Calu3 (cell line): Measurements from ENCODE around the gene FLACC1. TPM values are rescaled to one million over a fixed set of nuclear protein-coding genes. Genes with fewer than 3 reads are reported as not detected.

Source experiments
- BruUV-seq: library from RNA; stranded (reverse); fragments of 400-500 nt; replicated peaks from 2 replicates; lab custom pipeline; 2021; lab: Mats Ljungman, UMichigan
- CTCF ChIA-PET: fragments of 300-600 bp; sonication (Branson Sonifier 250); formaldehyde crosslinking; loops from one replicate; lab custom pipeline; 2022; ENCODE audit warnings: antibody characterized with exemption; lab: Charles Lee
- DNase-seq: peaks from one replicate; pipeline ENCODE4 v3.0.0; 2022
- H3K27ac Mint-ChIP-seq: one replicate; pipeline ENCODE4 v1.8.0; 2022; ENCODE audit warnings: mixed read lengths; ENCODE audit not compliant: unreplicated experiment
- H3K27me3 Mint-ChIP-seq: one replicate; pipeline ENCODE4 v1.8.0; 2022; ENCODE audit warnings: mixed read lengths; ENCODE audit not compliant: unreplicated experiment
- H3K36me3 Mint-ChIP-seq: one replicate; pipeline ENCODE4 v1.8.0; 2022; ENCODE audit warnings: mild to moderate bottlenecking, moderate library complexity, mixed read lengths; ENCODE audit not compliant: insufficient read depth, unreplicated experiment
- H3K4me1 Mint-ChIP-seq: one replicate; pipeline ENCODE4 v1.8.0; 2022; ENCODE audit warnings: mild to moderate bottlenecking, low read depth, mixed read lengths; ENCODE audit not compliant: unreplicated experiment
- H3K4me3 Mint-ChIP-seq: one replicate; pipeline ENCODE4 v1.8.0; 2022; ENCODE audit warnings: mild to moderate bottlenecking, low read depth, moderate library complexity, mixed read lengths; ENCODE audit not compliant: unreplicated experiment
- H3K9me3 Mint-ChIP-seq: one replicate; pipeline ENCODE4 v1.8.0; 2022; ENCODE audit warnings: low read depth, mixed read lengths; ENCODE audit not compliant: unreplicated experiment
- intact Hi-C: fragments of 100-400 bp; cut with micrococcal nuclease; formaldehyde crosslinking; loops from one replicate; pipeline ENCODE4 v1.10.0; 2022; ENCODE audit not compliant: unreplicated experiment
- total RNA-seq: library from RNA; stranded (reverse); gene quantifications from 2 replicates; pipeline ENCODE4 v1.2.3, GENCODE V29; 2022
- TF ChIP-seq, protein P1 (sequence below): fragments of 200-600 bp; IDR thresholded peaks from one replicate; pipeline ENCODE4 v1.8.0; 2022; ENCODE audit warnings: antibody characterized with exemption; ENCODE audit not compliant: unreplicated experiment

The FLACC1 gene
- total RNA-seq, 1 experiment from 2014 or later = 1.2 TPM

DNA sequence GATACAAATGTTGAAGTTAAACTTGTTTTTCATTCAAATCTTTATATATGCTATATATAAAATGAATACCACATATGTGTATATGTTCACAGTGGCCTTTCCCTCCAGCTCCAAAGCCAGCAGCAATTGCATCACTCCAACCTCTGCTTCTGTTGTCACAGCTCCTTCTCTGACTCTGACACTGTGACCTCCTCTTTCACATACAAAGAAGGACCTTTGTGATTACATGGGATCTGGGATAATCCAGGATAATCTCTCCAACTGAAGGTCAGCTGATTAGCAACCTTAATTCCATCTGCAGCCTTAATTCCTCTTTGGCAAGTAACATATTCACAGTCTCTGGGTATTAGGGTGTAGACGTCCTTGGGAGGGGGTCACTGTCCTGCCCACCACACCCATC is 8.4 kb downstream of the FLACC1 start:
- TF ChIP-seq, protein P1, sequence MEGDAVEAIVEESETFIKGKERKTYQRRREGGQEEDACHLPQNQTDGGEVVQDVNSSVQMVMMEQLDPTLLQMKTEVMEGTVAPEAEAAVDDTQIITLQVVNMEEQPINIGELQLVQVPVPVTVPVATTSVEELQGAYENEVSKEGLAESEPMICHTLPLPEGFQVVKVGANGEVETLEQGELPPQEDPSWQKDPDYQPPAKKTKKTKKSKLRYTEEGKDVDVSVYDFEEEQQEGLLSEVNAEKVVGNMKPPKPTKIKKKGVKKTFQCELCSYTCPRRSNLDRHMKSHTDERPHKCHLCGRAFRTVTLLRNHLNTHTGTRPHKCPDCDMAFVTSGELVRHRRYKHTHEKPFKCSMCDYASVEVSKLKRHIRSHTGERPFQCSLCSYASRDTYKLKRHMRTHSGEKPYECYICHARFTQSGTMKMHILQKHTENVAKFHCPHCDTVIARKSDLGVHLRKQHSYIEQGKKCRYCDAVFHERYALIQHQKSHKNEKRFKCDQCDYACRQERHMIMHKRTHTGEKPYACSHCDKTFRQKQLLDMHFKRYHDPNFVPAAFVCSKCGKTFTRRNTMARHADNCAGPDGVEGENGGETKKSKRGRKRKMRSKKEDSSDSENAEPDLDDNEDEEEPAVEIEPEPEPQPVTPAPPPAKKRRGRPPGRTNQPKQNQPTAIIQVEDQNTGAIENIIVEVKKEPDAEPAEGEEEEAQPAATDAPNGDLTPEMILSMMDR = no peak
- CTCF ChIA-PET = no interaction called here
- Mint-ChIP-seq H3K27me3 (no peaks in the 10 kb centered on the region), H3K9me3 (no peaks in the 10 kb centered on the region), H3K4me1 (peaks cover 9% of the 10 kb centered on the region), H3K27ac (no peak overlapping the region), H3K4me3 (no peak overlapping the region), H3K36me3 (peaks cover 5% of the 10 kb centered on the region)
- BruUV-seq = no TSS peak
- no peak for DNase-seq
- intact Hi-C loops = no loop called here

DNA sequence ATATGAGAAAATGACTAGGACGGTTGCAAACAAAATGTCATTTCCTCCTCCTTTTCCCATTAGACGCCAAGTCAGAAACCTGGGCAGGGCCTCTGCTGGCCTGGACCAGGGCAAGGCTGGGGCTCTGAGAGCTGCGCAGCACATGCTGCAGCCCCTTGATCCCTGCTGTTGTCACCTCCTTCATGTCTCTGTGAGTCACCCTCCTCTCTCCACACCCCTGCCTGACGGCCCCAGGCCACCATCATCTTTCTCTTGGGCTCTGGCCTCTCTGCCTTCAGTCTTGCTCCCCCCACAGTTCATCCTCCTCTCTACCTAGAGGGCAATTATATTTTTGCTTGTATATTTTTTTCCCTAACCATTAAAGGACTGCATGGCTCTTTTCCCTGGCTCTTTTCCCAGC is 10.0 kb downstream of the FLACC1 start:
- intact Hi-C loops = no loop called here
- Mint-ChIP-seq H3K4me1 (no peaks in the 10 kb centered on the region), H3K27ac (no peak overlapping the region), H3K27me3 (no peaks in the 10 kb centered on the region), H3K4me3 (no peak overlapping the region), H3K9me3 (no peaks in the 10 kb centered on the region), H3K36me3 (peaks cover 5% of the 10 kb centered on the region)
- CTCF ChIA-PET = no interaction called here
- DNase-seq = no peak
- BruUV-seq = no TSS peak
- TF ChIP-seq, protein P1 = no peak

DNA sequence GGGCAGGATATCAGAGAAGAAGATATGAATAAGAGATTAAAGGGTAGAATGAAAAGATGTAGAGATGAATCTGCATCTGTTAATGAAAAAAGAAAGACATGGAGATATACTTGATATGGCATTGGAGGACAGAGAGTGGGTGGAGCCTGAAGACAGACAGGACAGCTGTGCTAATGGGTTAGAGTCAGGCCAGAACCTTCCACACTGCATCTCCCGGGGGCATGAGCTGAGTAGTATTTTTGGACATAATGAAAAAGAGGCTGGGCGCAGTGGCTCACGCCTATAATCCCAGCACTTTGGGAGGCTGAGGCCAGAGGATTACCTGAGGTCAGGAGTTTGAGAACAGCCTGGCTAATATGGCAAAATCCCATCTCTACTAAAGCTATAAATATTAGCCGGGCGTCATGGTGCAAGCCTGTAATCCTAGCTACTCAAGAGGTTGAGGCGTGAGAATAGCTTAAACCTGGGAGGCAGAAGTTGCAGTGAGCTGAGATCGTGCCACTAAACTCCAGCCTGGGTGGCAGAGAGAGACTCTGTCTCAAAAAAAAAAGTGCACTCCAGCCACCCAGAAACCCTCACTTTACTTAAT is 11.4 kb downstream of the FLACC1 start:
- CTCF ChIA-PET = no interaction called here
- H3K4me3 Mint-ChIP-seq = no peak overlapping the region
- TF ChIP-seq, protein P1 = no peak
- no peaks in the 10 kb centered on the region for H3K36me3 Mint-ChIP-seq
- no peak overlapping the region for H3K27ac Mint-ChIP-seq
- no peaks in the 10 kb centered on the region for H3K27me3 Mint-ChIP-seq
- no peaks in the 10 kb centered on the region for H3K9me3 Mint-ChIP-seq
- DNase-seq = no peak
- intact Hi-C loops = no loop called here
- H3K4me1 Mint-ChIP-seq = no peaks in the 10 kb centered on the region
- no TSS peak for BruUV-seq

DNA sequence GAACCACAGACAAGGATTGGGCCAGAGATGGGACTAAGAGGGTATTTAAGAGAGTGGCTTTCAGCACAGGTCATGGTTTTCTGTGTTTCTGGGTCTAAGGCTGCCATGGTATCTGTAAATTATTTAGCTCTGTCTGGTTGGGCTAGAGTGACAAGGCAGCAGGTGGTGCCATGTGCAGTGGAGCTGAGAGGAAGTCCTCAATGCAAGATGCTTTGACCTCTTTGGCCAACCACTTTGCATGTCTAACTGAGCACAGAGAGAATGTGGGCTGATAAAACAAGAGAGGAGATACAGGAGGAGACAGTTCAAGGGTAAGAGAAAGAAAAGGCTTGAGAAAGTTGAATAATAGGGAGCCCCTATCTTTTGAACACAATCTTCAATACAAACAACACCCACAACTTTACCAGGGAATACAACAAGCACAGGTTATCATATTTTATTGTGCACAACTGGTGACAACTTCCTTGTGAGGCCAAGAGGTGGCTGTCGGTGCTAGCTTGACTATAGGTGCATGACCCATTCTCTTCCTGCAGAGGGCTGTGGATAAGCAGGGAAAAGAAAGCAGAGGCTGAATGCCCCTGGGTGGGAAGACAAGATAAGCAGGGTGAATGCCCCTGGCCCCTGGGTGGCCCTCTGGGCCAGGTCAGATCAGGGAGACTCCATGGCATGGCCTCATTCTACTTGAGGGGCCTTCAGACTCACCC is 12.3 kb downstream of the FLACC1 start:
- TF ChIP-seq, protein P1 = no peak
- H3K4me3 Mint-ChIP-seq = no peak overlapping the region
- no peaks in the 10 kb centered on the region for H3K4me1 Mint-ChIP-seq
- H3K27ac Mint-ChIP-seq = no peak overlapping the region
- CTCF ChIA-PET = interaction anchor here (1.1 kb wide), 1 partner anchor 19 kb away, joined by 3 read pairs; no protein-coding TSS in a partner anchor
- peaks cover 2% of the 10 kb centered on the region for H3K9me3 Mint-ChIP-seq
- H3K36me3 Mint-ChIP-seq = no peaks in the 10 kb centered on the region
- no peaks in the 10 kb centered on the region for H3K27me3 Mint-ChIP-seq
- intact Hi-C loops = no loop called here
- DNase-seq = peak; percentile 12
- BruUV-seq = no TSS peak
